Vagina (tissue), 2 donors: ENCODE measurements around the gene ARL10.

Experiments
- CTCF ChIP-seq, 3 experiments: fragments of 450-650 bp in 2 of 3; fragments of 200-600 bp in 1 of 3; sonication (generic) in 1 of 3; IDR thresholded peaks; one replicate each; pipeline ENCODE4 v1.5.1; 2017 to 2019; ENCODE audit warnings: antibody characterized with exemption in 3 of 3, mild to moderate bottlenecking in 2 of 3, moderate library complexity in 2 of 3
- POLR2A ChIP-seq, 2 donors: fragments of 450-650 bp; IDR thresholded peaks; one replicate each; pipeline ENCODE4 v1.6.1; 2017; ENCODE audit warnings: antibody characterized with exemption in 2 of 2, mild to moderate bottlenecking in 2 of 2, moderate library complexity in 2 of 2

DNA sequence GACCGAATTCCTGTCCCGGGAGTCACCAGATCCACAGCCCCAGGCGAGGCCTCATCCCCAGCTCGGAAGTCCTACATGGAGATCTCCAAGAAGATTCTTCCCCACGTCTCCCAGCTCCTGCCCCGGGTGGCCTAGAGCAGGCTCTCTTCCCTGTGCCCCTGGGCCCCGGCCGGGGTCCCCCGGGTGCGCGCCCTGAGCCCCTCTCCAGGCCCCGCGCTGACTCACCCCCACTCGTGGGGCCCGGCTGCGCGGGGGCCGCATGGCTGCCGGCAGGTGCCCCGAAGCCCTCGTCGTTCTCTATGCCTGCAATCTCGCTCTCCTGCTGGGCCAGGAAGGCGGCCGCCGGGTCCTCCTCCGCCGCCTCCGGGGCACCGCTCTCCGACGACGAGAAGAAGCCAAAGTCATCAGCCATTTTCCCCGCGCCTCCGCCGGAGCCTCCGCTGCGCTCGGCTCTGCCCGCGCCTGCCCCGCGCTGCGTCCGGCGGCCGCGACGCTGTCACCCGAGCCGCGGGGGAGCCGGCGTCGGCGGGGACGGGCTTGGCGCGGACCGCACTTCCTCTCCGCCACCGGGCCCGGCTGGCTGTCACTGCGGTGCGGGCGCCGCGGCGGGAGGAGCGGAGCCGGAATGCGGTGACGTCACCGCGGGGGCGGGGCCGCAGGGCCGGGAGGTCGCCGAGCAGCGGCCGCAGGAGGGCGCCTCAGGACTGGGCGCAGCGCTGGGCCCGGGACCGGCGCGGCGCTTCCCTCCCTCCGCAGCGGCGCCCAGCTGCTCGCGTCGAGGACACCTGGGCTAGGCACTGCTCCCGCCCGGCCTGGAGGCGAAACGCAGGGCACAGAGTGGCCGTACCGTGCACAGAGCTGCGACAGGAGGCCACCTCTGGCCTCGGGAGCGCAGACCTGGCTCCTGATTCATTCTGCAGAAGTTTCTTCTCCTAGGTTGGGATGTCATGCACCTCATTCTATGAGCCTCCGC is 51.0 kb downstream of the ARL10 start, which contains the start of gene CLTB:
- TF ChIP-seq POLR2A (IDR thresholded peaks at IDR 0.05) (peak in 1 of 2 donors; percentile 88), CTCF (IDR thresholded peaks at IDR 0.05) (peak; percentile 33 to 57 (median 54))
